ENCODE results near the gene BABAM2. TPM values are rescaled to one million over a fixed set of nuclear protein-coding genes. Genes with fewer than 3 reads are reported as not detected.
A peak's percentile ranks its signal among the peaks of the same experiment; 100 is the strongest.

Gene BABAM2
- total RNA-seq, 2 experiments from 2014 or later: 50.7 to 51.0 TPM

- POLR2A ChIA-PET: interaction anchor here (1.2 to 2.6 kb wide), 3 partner anchors 8 to 33 kb away, joined by 3 to 13 read pairs (median 5); no protein-coding TSS in a partner anchor
- Mint-ChIP-seq H3K27ac (peak overlapping the region; percentile 99), H3K4me3 (no peak overlapping the region)
These were observed 467.6 kb downstream of the BABAM2 start for GRCh38 chr2:28357948-28358667.

DNA sequence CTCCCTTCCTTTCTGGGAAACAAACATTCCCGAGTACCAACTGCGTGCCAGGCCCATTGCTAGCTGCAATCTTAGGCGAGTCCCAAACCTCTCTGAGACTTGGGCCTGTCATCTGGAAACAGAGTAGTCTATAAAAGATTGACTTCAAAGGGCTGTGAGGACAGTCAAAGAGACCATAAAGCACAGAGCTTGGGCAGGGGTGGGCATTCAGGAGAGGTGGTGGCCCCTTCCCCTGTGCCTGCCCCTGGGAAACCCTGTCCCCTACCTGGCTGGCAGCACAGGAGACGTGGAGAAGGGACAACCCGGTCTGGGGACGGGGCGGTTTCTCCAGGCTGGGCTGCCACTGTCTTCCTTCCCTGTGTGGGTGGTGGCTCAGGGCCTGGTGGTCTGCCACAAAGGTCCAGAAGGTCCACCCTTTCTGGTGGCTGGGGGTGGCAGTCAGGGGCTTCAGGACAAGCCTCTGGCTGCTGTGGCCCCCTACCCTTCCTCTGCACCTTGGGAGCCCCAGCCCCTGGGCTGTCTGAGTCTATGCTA lies 468.2 kb downstream of the BABAM2 start:
- Mint-ChIP-seq H3K4me1 (peaks cover 37% of the 10 kb centered on the region), H3K4me3 (peak overlapping the region; percentile 84), H3K9me3 (no peaks in the 10 kb centered on the region), H3K27ac (peak overlapping the region; percentile 99), H3K36me3 (no peaks in the 10 kb centered on the region), H3K27me3 (peaks cover 6% of the 10 kb centered on the region)
- ATAC-seq (ENCODE audit: low read depth): peak; percentile 4
- DNase-seq: no peak
- POLR2A ChIA-PET: interaction anchor here (1.2 to 1.6 kb wide), 3 partner anchors 8 to 12 kb away, joined by 3 to 5 read pairs (median 3); no protein-coding TSS in a partner anchor

More at GRCh38 chr2:28357948-28358667, 467.6 kb downstream of the BABAM2 start:
- ATAC-seq (ENCODE audit: low read depth): no peak
- peaks cover 37% of the 10 kb centered on the region for H3K4me1 Mint-ChIP-seq
- peaks cover 4% of the 10 kb centered on the region for H3K27me3 Mint-ChIP-seq
- DNase-seq: no peak
- H3K9me3 Mint-ChIP-seq: no peaks in the 10 kb centered on the region
- no peaks in the 10 kb centered on the region for H3K36me3 Mint-ChIP-seq

GRCh38 chr2:28359222-28360057 lies 468.9 kb downstream of the BABAM2 start:
- Mint-ChIP-seq H3K36me3 (peaks cover 2% of the 10 kb centered on the region), H3K4me1 (peaks cover 42% of the 10 kb centered on the region), H3K27ac (peak overlapping the region; percentile 99), H3K27me3 (peaks cover 8% of the 10 kb centered on the region), H3K9me3 (no peaks in the 10 kb centered on the region), H3K4me3 (peak overlapping the region; percentile 84)
- ATAC-seq (ENCODE audit: low read depth): peak; percentile 82
- DNase-seq: peak; percentile 85
- POLR2A ChIA-PET: interaction anchor here (0.8 to 1.7 kb wide), 8 partner anchors 7 to 31 kb away, joined by 3 to 10 read pairs (median 3); no protein-coding TSS in a partner anchor

DNA sequence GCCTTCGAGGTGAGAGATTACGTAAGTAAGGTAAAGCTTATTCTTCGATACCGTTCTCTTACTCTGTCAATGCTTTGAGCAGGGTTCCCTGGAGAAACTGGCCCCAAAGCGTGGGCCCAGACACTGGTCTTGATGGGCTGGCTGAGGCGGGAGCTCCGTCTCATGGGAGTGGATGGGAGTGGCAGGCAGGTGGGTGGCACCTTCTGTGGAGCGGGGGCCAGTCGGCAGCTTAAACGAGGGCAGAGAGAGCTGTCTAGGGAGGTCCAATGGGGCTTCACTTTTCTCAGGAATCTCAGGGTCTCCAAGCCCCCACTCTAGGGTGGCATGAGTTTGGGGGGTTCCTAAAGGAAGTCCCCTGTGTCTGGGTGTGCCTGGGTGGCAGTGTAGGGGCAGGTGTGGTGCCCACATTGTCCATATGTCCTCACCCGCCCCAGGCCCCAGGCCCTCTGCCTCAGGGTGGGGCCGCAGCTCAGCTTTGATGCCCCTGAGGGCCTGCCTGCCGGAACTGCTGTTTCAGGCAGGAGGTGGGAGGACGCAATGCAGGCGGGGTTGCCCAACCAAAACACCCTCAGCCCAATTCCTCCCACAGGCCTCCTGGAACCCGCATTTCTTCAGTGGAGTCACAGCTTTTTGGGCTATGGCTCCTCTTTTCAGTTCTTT lies 469.7 kb downstream of the BABAM2 start:
- peaks cover 8% of the 10 kb centered on the region for H3K27me3 Mint-ChIP-seq
- H3K9me3 Mint-ChIP-seq: no peaks in the 10 kb centered on the region
- peaks cover 2% of the 10 kb centered on the region for H3K36me3 Mint-ChIP-seq
- peaks cover 49% of the 10 kb centered on the region for H3K4me1 Mint-ChIP-seq
- peak overlapping the region; percentile 35 for H3K4me3 Mint-ChIP-seq
- POLR2A ChIA-PET: interaction anchor here (0.8 to 1.7 kb wide), 6 partner anchors 8 to 31 kb away, joined by 3 to 10 read pairs (median 3); no protein-coding TSS in a partner anchor
- no peak for DNase-seq
- ATAC-seq (ENCODE audit: low read depth): no peak
- H3K27ac Mint-ChIP-seq: peak overlapping the region; percentile 99

GRCh38 chr2:28360718-28361293 lies 470.3 kb downstream of the BABAM2 start:
- no peak for DNase-seq
- no peaks in the 10 kb centered on the region for H3K9me3 Mint-ChIP-seq
- peaks cover 2% of the 10 kb centered on the region for H3K36me3 Mint-ChIP-seq
- peaks cover 51% of the 10 kb centered on the region for H3K4me1 Mint-ChIP-seq
- no peak for ATAC-seq (ENCODE audit: low read depth)
- POLR2A ChIA-PET: interaction anchor here (0.6 to 1.7 kb wide), 4 partner anchors 11 to 609 kb away, joined by 3 to 10 read pairs (median 3); no protein-coding TSS in a partner anchor
- H3K27ac Mint-ChIP-seq: peak overlapping the region; percentile 58
- peaks cover 8% of the 10 kb centered on the region for H3K27me3 Mint-ChIP-seq
- H3K4me3 Mint-ChIP-seq: peak overlapping the region; percentile 6

GRCh38 chr2:28361991-28362710 lies 471.6 kb downstream of the BABAM2 start:
- peaks cover 8% of the 10 kb centered on the region for H3K27me3 Mint-ChIP-seq
- no peak for ATAC-seq (ENCODE audit: low read depth)
- peaks cover 65% of the 10 kb centered on the region for H3K4me1 Mint-ChIP-seq
- DNase-seq: no peak
- H3K9me3 Mint-ChIP-seq: no peaks in the 10 kb centered on the region
- POLR2A ChIA-PET: interaction anchor here (1.4 kb wide), 1 partner anchor 31 kb away, joined by 6 read pairs; the partner anchor contains the start of gene FOSL2
- peaks cover 2% of the 10 kb centered on the region for H3K36me3 Mint-ChIP-seq
- peak overlapping the region; percentile 52 for H3K27ac Mint-ChIP-seq
- no peak overlapping the region for H3K4me3 Mint-ChIP-seq

DNA sequence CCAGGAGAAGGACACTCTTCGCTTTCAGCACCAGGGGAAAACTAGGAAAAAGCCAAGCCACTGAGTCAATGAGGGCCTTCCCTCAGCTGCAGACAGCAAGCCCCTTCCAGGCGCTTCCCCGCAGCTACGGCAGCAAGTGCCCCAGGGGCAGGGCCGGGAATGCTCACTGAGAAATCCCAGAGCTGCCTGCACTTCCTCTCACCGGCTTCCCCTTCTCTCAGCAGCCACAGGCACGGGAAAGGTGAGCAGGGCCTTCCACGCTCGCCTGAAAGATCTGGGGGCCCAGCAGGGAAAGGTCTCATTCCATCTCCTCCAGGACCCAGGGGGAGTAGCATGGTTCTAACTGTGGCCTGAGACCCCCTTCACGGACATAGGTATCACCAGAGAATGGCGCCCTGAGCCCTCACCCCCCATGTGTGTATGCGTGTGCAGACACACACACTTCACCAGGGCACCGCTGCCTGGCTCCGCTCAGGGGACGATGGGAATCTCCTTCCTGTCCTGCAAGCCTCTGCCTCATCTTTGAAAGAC lies 472.5 kb downstream of the BABAM2 start:
- DNase-seq (no peak), ATAC-seq (ENCODE audit: low read depth) (no peak)
- Mint-ChIP-seq H3K4me3 (no peak overlapping the region), H3K27ac (peak overlapping the region; percentile 34), H3K9me3 (no peaks in the 10 kb centered on the region), H3K4me1 (peaks cover 69% of the 10 kb centered on the region), H3K36me3 (peaks cover 2% of the 10 kb centered on the region), H3K27me3 (peaks cover 8% of the 10 kb centered on the region)
- POLR2A ChIA-PET: interaction anchor here (0.8 kb wide), 1 partner anchor 28 kb away, joined by 4 read pairs; no protein-coding TSS in a partner anchor

DNA sequence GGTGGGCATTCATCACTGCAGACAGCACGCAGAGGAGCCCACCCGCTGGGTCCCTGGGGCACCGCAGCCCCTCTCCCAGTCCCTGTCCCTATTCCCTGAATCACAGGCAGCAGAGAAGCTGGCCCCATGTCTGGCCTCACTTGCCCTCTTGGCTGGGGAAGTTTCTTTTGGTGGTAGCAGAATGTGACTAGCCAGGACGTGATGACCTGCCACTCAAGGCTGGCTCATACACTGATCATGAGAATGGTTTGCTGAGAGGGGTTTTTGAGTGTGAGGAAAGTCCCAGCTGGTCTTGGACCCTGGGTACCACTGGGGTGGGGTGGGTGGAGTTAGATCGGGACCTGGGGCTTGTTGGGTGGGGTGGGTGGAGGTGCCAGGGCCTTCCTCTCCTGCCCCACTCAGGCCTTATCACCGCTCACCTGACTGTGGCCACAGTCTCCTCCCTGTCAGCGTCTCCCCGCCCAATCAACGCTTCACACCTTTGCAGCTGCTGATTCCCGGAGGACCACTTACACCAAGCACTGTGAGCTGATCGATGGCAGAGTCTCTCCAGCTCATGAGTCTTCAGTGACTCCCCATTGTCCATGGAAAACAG lies 473.3 kb downstream of the BABAM2 start:
- peaks cover 2% of the 10 kb centered on the region for H3K36me3 Mint-ChIP-seq
- POLR2A ChIA-PET: interaction anchor here (0.7 to 3.9 kb wide), 3 partner anchors 14 to 28 kb away, joined by 3 to 17 read pairs (median 4); no protein-coding TSS in a partner anchor
- H3K27me3 Mint-ChIP-seq: peaks cover 8% of the 10 kb centered on the region
- ATAC-seq (ENCODE audit: low read depth): no peak
- H3K27ac Mint-ChIP-seq: no peak overlapping the region
- no peaks in the 10 kb centered on the region for H3K9me3 Mint-ChIP-seq
- DNase-seq: no peak
- H3K4me1 Mint-ChIP-seq: peaks cover 64% of the 10 kb centered on the region
- no peak overlapping the region for H3K4me3 Mint-ChIP-seq

GRCh38 chr2:28364610-28365009 lies 474.1 kb downstream of the BABAM2 start:
- Mint-ChIP-seq H3K27me3 (peaks cover 8% of the 10 kb centered on the region), H3K27ac (peak overlapping the region; percentile 51), H3K4me3 (no peak overlapping the region), H3K36me3 (peaks cover 2% of the 10 kb centered on the region), H3K4me1 (peaks cover 56% of the 10 kb centered on the region), H3K9me3 (no peaks in the 10 kb centered on the region)
- no peak for DNase-seq
- ATAC-seq (ENCODE audit: low read depth): no peak
- POLR2A ChIA-PET: interaction anchor here (0.7 to 4.0 kb wide), 3 partner anchors 14 to 26 kb away, joined by 3 to 22 read pairs (median 17); no protein-coding TSS in a partner anchor

GRCh38 chr2:28365158-28365557 lies 474.6 kb downstream of the BABAM2 start:
- H3K36me3 Mint-ChIP-seq: peaks cover 2% of the 10 kb centered on the region
- POLR2A ChIA-PET: interaction anchor here (1.9 to 4.0 kb wide), 3 partner anchors 14 to 114 kb away, joined by 6 to 22 read pairs (median 17); no protein-coding TSS in a partner anchor
- H3K4me1 Mint-ChIP-seq: peaks cover 52% of the 10 kb centered on the region
- H3K9me3 Mint-ChIP-seq: no peaks in the 10 kb centered on the region
- no peak overlapping the region for H3K4me3 Mint-ChIP-seq
- DNase-seq: peak; percentile 23
- ATAC-seq (ENCODE audit: low read depth): no peak
- H3K27ac Mint-ChIP-seq: peak overlapping the region; percentile 51
- H3K27me3 Mint-ChIP-seq: peaks cover 10% of the 10 kb centered on the region

DNA sequence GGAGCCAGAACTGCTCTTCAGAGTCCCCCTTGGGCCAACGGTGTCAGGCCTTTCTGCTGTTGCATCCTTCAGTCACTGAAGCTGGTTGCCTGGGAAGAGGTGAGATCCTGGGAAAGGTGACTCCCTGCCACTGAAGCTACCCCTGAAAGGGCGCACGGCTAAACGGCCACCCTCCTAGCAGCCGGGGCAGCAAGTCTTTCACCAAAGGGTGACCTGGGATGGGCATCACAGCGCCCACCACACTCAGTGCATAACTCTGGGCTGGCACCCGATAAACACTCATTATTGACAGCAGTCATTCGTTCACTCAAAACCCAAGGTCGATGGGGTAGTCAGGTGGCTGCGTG lies 475.6 kb downstream of the BABAM2 start:
- H3K36me3 Mint-ChIP-seq: peaks cover 2% of the 10 kb centered on the region
- POLR2A ChIA-PET: interaction anchor here (0.8 to 4.0 kb wide), 6 partner anchors 9 to 115 kb away, joined by 4 to 22 read pairs (median 9); partner anchors contain the start of gene FOSL2

More for the DNA sequence above, 475.6 kb downstream of the BABAM2 start:
- Mint-ChIP-seq H3K9me3 (no peaks in the 10 kb centered on the region), H3K27me3 (peaks cover 15% of the 10 kb centered on the region), H3K27ac (peak overlapping the region; percentile 91), H3K4me3 (peak overlapping the region; percentile 75), H3K4me1 (peaks cover 49% of the 10 kb centered on the region)
- DNase-seq: peak; percentile 40
- ATAC-seq (ENCODE audit: low read depth): no peak
